Smooth muscle cell (in vitro differentiated cells): ENCODE results near the gene LOXHD1. TPM values are rescaled to one million over a fixed set of nuclear protein-coding genes. Genes with fewer than 3 reads are reported as not detected.

Source experiments
- DNase-seq: peaks from one replicate; lab custom pipeline; 2025; ENCODE audit not compliant: unreplicated experiment; lab: John Stamatoyannopoulos, UW
- H2AFZ ChIP-seq: fragments of 200-600 bp; sonication (generic); 2 replicates; pipeline ENCODE4 v1.6.0; 2016; ENCODE audit warnings: antibody characterized with exemption, low read depth, mild to moderate bottlenecking
- H3F3A ChIP-seq: fragments of 200-600 bp; sonication (generic); 2 replicates; pipeline ENCODE4 v1.6.0; 2017; ENCODE audit warnings: antibody characterized with exemption, low read depth
- H3K27ac ChIP-seq: fragments of 200-600 bp; sonication (generic); 2 replicates; pipeline ENCODE4 v1.5.1; 2016; ENCODE audit warnings: low read depth, mild to moderate bottlenecking
- H3K27me3 ChIP-seq: fragments of 200-600 bp; sonication (generic); 2 replicates; pipeline ENCODE4 v1.6.1; 2016; ENCODE audit warnings: low read depth, mild to moderate bottlenecking
- H3K36me3 ChIP-seq: fragments of 200-600 bp; sonication (generic); 2 replicates; pipeline ENCODE4 v1.5.1; 2016; ENCODE audit warnings: low read depth
- H3K4me1 ChIP-seq: fragments of 200-600 bp; sonication (generic); 2 replicates; pipeline ENCODE4 v1.5.1; 2016; ENCODE audit warnings: low read depth
- H3K4me2 ChIP-seq: fragments of 200-600 bp; sonication (generic); 2 replicates; pipeline ENCODE4 v1.6.0; 2016; ENCODE audit warnings: mild to moderate bottlenecking
- H3K4me3 ChIP-seq: fragments of 200-600 bp; sonication (generic); 2 replicates; pipeline ENCODE4 v1.5.1; 2016; ENCODE audit warnings: mild to moderate bottlenecking
- H3K79me2 ChIP-seq: fragments of 200-600 bp; sonication (generic); 2 replicates; pipeline ENCODE4 v1.6.0; 2016; ENCODE audit warnings: low read depth, mild to moderate bottlenecking
- H3K9ac ChIP-seq: fragments of 200-600 bp; sonication (generic); 2 replicates; pipeline ENCODE4 v1.6.0; 2016; ENCODE audit warnings: low read depth
- H3K9me3 ChIP-seq: fragments of 200-600 bp; sonication (generic); replicated peaks from 2 replicates; pipeline ENCODE4 v1.5.1; 2016; ENCODE audit warnings: low read depth
- H4K20me1 ChIP-seq: fragments of 200-600 bp; sonication (generic); 2 replicates; pipeline ENCODE4 v1.6.0; 2016; ENCODE audit warnings: low read depth
- CTCF ChIP-seq: fragments of 200-600 bp; sonication (generic); IDR thresholded peaks from 2 replicates; pipeline ENCODE4 v1.5.1; 2017; ENCODE audit warnings: borderline replicate concordance, mild to moderate bottlenecking, antibody characterized with exemption; ENCODE audit not compliant: insufficient read depth, poor library complexity, severe bottlenecking
- WGBS: methylation state at CpG from one replicate; pipeline ENCODE4 v1.1.7; 2016; ENCODE audit warnings: low lambda C conversion rate; 5-methylcytosine and 5-hydroxymethylcytosine counted together
- polyA plus RNA-seq: library from polyadenylated mRNA; unstranded; fragments of >200 nt; fragmentation: Nextera tagmentation; extraction: Ambion mirVana; gene quantifications from 2 replicates; pipeline ENCODE4 v1.2.1, GENCODE V29; 2016
- total RNA-seq: library from RNA; depleted of rRNA; stranded (reverse); fragments of >200 nt; gene quantifications from 2 replicates; pipeline ENCODE4 v1.2.3, GENCODE V29; 2014

Gene LOXHD1
- total and polyA plus RNA-seq, 2 experiments from 2014 or later = not detected

- no peaks in the 10 kb centered on the region for H3K9me3 ChIP-seq
These were observed 125.5 kb downstream of the LOXHD1 start for GRCh38 chr18:46531482-46531881.

DNA sequence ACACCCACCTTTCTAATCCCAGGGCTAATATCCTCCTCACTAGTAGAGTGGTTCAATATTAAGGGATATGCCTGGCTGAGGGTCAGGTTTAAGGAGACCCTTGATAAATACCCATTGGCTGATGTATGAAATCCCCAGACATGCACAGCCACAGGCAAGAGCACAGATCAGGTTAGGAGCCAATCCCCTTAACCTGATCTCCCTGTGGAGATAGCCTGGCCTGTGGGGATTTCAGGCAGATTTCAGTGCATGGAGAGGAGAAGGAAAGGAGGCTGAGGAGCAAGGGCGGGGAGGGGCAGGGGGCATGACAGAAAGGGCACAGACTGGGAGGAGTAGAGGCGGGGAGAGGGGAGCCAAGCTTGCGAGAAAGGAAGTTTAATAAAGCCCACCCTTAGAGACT lies 129.0 kb downstream of the LOXHD1 start:
- 59% methylated on average over 3 of the region's 3 CpGs for WGBS
- Histone ChIP-seq H3K36me3 (no peaks in the 10 kb centered on the region), H3K27ac (no peak overlapping the region)

More at GRCh38 chr18:46531482-46531881, 125.5 kb downstream of the LOXHD1 start:
- H3K27ac ChIP-seq = no peak overlapping the region
- H3K27me3 ChIP-seq = peaks cover 12% of the 10 kb centered on the region
- no peak overlapping the region for H3K4me3 ChIP-seq
- H3K4me2 ChIP-seq = no peak overlapping the region
- H3F3A ChIP-seq = no peaks in the 10 kb centered on the region
- no peak overlapping the region for H3K9ac ChIP-seq
- no peak for TF ChIP-seq CTCF
- DNase-seq = no peak
- WGBS = 84% methylated on average over 2 of the region's 2 CpGs
- no peaks in the 10 kb centered on the region for H4K20me1 ChIP-seq
- no peaks in the 10 kb centered on the region for H3K36me3 ChIP-seq
- no peaks in the 10 kb centered on the region for H3K4me1 ChIP-seq
- no peaks in the 10 kb centered on the region for H3K79me2 ChIP-seq
- H2AFZ ChIP-seq = no peak overlapping the region

DNA sequence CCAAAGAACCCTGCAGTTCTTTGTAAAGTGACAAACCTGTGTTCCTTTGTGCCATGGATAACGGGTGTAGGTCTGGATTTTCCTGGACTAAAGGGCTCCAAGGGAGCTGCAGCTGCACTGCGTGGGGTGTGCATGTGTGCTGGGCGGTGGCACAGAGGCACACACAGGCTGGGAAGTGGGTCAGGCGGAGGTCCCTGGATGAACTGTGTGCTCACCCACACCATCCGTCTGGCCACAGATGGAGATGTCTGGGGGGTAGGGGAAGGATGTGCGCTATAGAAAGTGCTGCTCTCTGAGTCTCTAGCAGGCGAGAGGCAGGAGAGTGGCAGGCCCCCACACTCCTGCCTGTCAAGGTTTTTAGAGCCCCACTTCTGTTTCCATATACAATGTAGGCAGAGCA lies 137.2 kb downstream of the LOXHD1 start:
- Histone ChIP-seq H3K9ac (no peak overlapping the region), H3K9me3 (no peaks in the 10 kb centered on the region), H3F3A (no peaks in the 10 kb centered on the region), H3K4me3 (no peak overlapping the region), H3K36me3 (no peaks in the 10 kb centered on the region), H3K4me2 (no peak overlapping the region), H3K79me2 (no peaks in the 10 kb centered on the region), H2AFZ (no peak overlapping the region), H3K27ac (no peak overlapping the region), H3K27me3 (peaks cover 16% of the 10 kb centered on the region), H4K20me1 (no peaks in the 10 kb centered on the region), H3K4me1 (no peaks in the 10 kb centered on the region)
- TF ChIP-seq CTCF = no peak
- no peak for DNase-seq
- 85% methylated on average over 7 of the region's 7 CpGs for WGBS

More for the DNA sequence above, 129.0 kb downstream of the LOXHD1 start:
- TF ChIP-seq CTCF = no peak
- Histone ChIP-seq H3K9ac (no peak overlapping the region), H2AFZ (no peak overlapping the region), H3K4me3 (no peak overlapping the region), H3F3A (no peaks in the 10 kb centered on the region), H3K27me3 (peaks cover 12% of the 10 kb centered on the region), H4K20me1 (no peaks in the 10 kb centered on the region), H3K9me3 (no peaks in the 10 kb centered on the region), H3K79me2 (no peaks in the 10 kb centered on the region), H3K4me2 (no peak overlapping the region), H3K4me1 (no peaks in the 10 kb centered on the region)
- no peak for DNase-seq

DNA sequence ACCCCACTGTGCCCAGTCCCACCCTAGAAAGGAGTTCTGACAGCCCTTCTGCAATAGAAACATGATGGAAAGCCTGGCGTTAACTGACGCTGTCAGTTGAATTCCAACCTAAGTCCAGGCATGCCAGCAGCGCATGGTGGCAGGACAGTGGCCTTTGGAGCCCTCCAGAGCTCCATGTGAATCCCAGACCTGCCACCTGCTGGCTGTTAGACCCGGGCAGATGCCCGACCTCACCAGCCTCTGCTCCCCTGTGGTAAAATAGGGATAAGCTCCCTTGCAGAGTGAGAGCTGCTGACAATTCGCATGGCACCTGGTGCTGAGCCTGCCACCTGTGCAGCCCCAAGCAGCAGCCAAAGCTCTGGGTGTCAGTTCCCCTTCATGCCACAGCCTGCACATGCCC lies 138.6 kb downstream of the LOXHD1 start:
- Histone ChIP-seq H3K27ac (no peak overlapping the region), H3K4me3 (no peak overlapping the region), H4K20me1 (no peaks in the 10 kb centered on the region), H3K27me3 (peaks cover 17% of the 10 kb centered on the region), H3K4me2 (no peak overlapping the region), H3K79me2 (no peaks in the 10 kb centered on the region), H3K4me1 (no peaks in the 10 kb centered on the region), H3K9me3 (no peaks in the 10 kb centered on the region), H3F3A (no peaks in the 10 kb centered on the region), H3K9ac (no peak overlapping the region), H3K36me3 (no peaks in the 10 kb centered on the region), H2AFZ (no peak overlapping the region)
- WGBS = 56% methylated on average over 6 of the region's 6 CpGs
- peak; percentile 6 for TF ChIP-seq CTCF
- no peak for DNase-seq
